Heart right ventricle (tissue), 16 donors: Measurements from ENCODE around the gene TESK1. TPM values are rescaled to one million over a fixed set of nuclear protein-coding genes. Genes with fewer than 3 reads are reported as not detected.
"Not testable (repeated sequence)": the region's sequence is repeated elsewhere in the genome, so short reads cannot be mapped to it uniquely, and the experiment has no call there.

ENCODE experiments used
- ATAC-seq, 8 donors: fragments of 200-7000 bp; cut with Tn5 transposase; one replicate each; pipeline ENCODE4 v1.9.1; 2020; ENCODE audit warnings: mild to moderate bottlenecking in 8 of 8, moderate library complexity in 8 of 8, moderate number of reproducible peaks in 1 of 8
- DNase-seq, 2 donors: peaks; one replicate each; pipeline ENCODE4 v3.0.0-alpha.2; 2020
- H3K27ac ChIP-seq, 10 donors: fragments of 200-600 bp; sonication (generic) in 2 of 10; one replicate each; pipeline versions ENCODE4 v1.5.0 to v1.8.0; 2020 to 2022; ENCODE audit warnings: mild to moderate bottlenecking in 3 of 10
- H3K27me3 ChIP-seq, 7 donors: fragments of 200-600 bp; one replicate each; pipeline ENCODE4 v1.8.0; 2021 to 2022; ENCODE audit warnings: mild to moderate bottlenecking in 2 of 7
- H3K36me3 ChIP-seq, 9 donors: fragments of 200-600 bp; sonication (generic) in 1 of 9; one replicate each; pipeline versions ENCODE4 v1.5.0 to v1.8.0; 2020 to 2022; ENCODE audit warnings: mild to moderate bottlenecking in 2 of 9
- H3K4me1 ChIP-seq, 9 donors: fragments of 200-600 bp; sonication (generic) in 1 of 9; one replicate each; pipeline versions ENCODE4 v1.5.0 to v1.8.0; 2020 to 2022; ENCODE audit warnings: mild to moderate bottlenecking in 4 of 9
- H3K4me3 ChIP-seq, 10 donors: fragments of 200-600 bp; sonication (generic) in 2 of 10; one replicate each; pipeline versions ENCODE4 v1.5.0 to v1.8.0; 2020 to 2022; ENCODE audit warnings: mild to moderate bottlenecking in 7 of 10, moderate library complexity in 2 of 10
- H3K9me3 ChIP-seq, 11 donors: fragments of 200-600 bp in 10 of 11; sonication (generic) in 2 of 11; one replicate each; pipeline versions ENCODE4 v1.5.0 to v1.8.0; 2013 to 2022; ENCODE audit warnings: mild to moderate bottlenecking in 2 of 11, control low read depth in 1 of 11, moderate library complexity in 1 of 11
- CTCF ChIP-seq, 9 donors: fragments of 200-600 bp; sonication (generic) in 2 of 9; IDR thresholded peaks; one replicate each; pipeline versions ENCODE4 v1.5.0 to v1.8.0; 2021 to 2022; ENCODE audit warnings: antibody characterized with exemption in 9 of 9, mild to moderate bottlenecking in 5 of 9, moderate library complexity in 1 of 9
- WGBS, 2 donors: extraction: QIAGEN DNeasy Blood & Tissue Kit; methylation state at CpG; one replicate each; pipeline ENCODE4 v1.1.7; 2013; ENCODE audit warnings: inconsistent platforms in 1 of 2; 5-methylcytosine and 5-hydroxymethylcytosine counted together
- intact Hi-C, 10 donors: fragments of 100-400 bp; cut with DNase I; formaldehyde crosslinking; loops; one replicate each; pipeline versions ENCODE4 v1.11.1 to v1.14.2; 2022
- polyA plus RNA-seq, 2 donors: library from polyadenylated mRNA; stranded (reverse); fragments of 200-250 nt; gene quantifications; one replicate each; pipeline ENCODE4 v1.2.3, GENCODE V29; 2013
- total RNA-seq, 10 donors: library from RNA; stranded (reverse); fragmentation: NEBNext Ultra II Directional in 3 of 10; extraction: Animal tissue kit (Norgen Biotek cat#: 25700) in 3 of 10; gene quantifications; one replicate each; pipeline versions ENCODE4 v1.2.1 to v1.2.4, GENCODE V29; 2021 to 2023
- donor health status: Arrhythmogenic right ventricular cardiomyopathy.
- donor health status: ischemic (EF 13 %, LVEDD 7.1; RV severe dilation, severe dysfunction).
- donor health status: healthy with polysubstance abuse.
- donor health status: DM: no; HTN: yes; CAD: no.
- donor health status: DM: no; HTN: no; CAD: no.
- donor health status: ischemic (EF 25% LVEDD 6.9; RV normal size, moderate dysfunction).
- donor health status: ischemic (EF 25% LVEDD 5.7; RV mildly dilated, moderate dysfunction).
- donor health status: healthy.
- donor health status: DM: yes; HTN: yes; CAD: no.
- donor health status: Ischemic cardiomyopathy.
- donor health status: ischemic (EF 35%, LVEDD 5.7; RV mildly dilated, moderate dysfunction).
- donor health status: nonischemic (EF 11% LVEDD 7.7; RV severe dilation, severe dysfunction).
- donor health status: DM: yes; HTN: yes; CAD: no.
- donor health status: PGD.
- donor health status: ischemic (EF 29% LVEDD 5.4; RV normal size, mild dysfunction).
- donor health status: nonischemic (EF 23%, LVEDD 6.1; RV moderate dilation, normal function).

The TESK1 gene
- total and polyA plus RNA-seq, 12 donors: 18.0 to 38.8 (median 24.3) TPM

GRCh38 chr9:35639225-35639624, 34.2 kb downstream of the TESK1 start:
- H3K36me3 ChIP-seq, DNase-seq, intact Hi-C loops, H3K4me3 ChIP-seq, H3K27me3 ChIP-seq, H3K9me3 ChIP-seq, ATAC-seq: not testable (repeated sequence)
- H3K4me1 ChIP-seq: peaks cover 0 to 75% (median 0%) of the 10 kb centered on the region in 9 donors
- peak overlapping the region in 2 of 10 donors; percentile 6 to 72 for H3K27ac ChIP-seq
- WGBS, 2 donors: 51 to 67% methylated on average over 1 of the region's 1 CpG

- Histone ChIP-seq H3K4me1 (peaks cover 0 to 74% (median 0%) of the 10 kb centered on the region in 9 donors), H3K27ac (peak overlapping the region in 1 of 10 donors; percentile 72), H3K27me3 (no peaks in the 10 kb centered on the region), H3K4me3 (no peak overlapping the region), H3K36me3 (no peaks in the 10 kb centered on the region), H3K9me3 (no peaks in the 10 kb centered on the region)
- DNase-seq: no peak
- WGBS, 2 donors: 80 to 93% methylated on average over 1 of the region's 1 CpG
- intact Hi-C loops: loop anchor here in 2 of 10 donors (10.0 kb wide), 2 partner anchors 115 to 245 kb away; partner anchors contain the start of gene MSMP (in 1 of the 2)
- ATAC-seq: no peak
- no peak for TF ChIP-seq CTCF (IDR thresholded peaks at IDR 0.05)
Measured at GRCh38 chr9:35639631-35640030, 34.6 kb downstream of the TESK1 start.

- not testable (repeated sequence) for H3K36me3 ChIP-seq, H3K9me3 ChIP-seq, DNase-seq, ATAC-seq, H3K27ac ChIP-seq, H3K27me3 ChIP-seq, H3K4me3 ChIP-seq
- WGBS, 2 donors: 97 to 98% methylated on average over 14 to 15 of the region's 15 CpGs
- H3K4me1 ChIP-seq: peaks cover 0 to 74% (median 0%) of the 10 kb centered on the region in 9 donors
- intact Hi-C loops: loop anchor here in 2 of 10 donors (10.0 kb wide), 2 partner anchors 114 to 244 kb away; partner anchors contain the start of gene MSMP (in 1 of the 2)
Measured at GRCh38 chr9:35640431-35640830, 35.4 kb downstream of the TESK1 start.

DNA sequence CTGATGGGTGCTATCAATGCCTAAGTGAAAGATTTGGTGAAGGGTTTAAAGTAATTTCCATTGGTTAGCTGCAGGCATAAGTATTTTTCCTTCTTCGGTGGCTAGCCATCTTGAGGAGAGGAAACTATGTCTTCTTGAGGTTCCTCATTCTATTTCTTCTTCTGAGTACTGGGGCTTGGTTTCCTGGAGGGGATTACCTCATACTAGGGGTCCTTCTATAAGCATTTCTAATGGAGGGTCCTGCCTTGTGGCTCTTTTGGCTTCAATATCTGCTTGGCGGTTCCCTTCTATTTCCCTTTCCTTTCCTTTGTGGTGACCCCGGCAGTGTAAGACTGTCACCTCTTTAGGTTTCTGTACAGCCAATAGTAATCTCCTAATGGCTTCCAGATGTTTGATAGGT, 36.4 kb downstream of the TESK1 start:
- Histone ChIP-seq H3K27ac (peak overlapping the region in 1 of 10 donors; percentile 62), H3K4me1 (peaks cover 0 to 74% (median 3%) of the 10 kb centered on the region in 9 donors)
- DNase-seq, ATAC-seq, H3K36me3 ChIP-seq, H3K27me3 ChIP-seq, H3K9me3 ChIP-seq, H3K4me3 ChIP-seq: not testable (repeated sequence)
- intact Hi-C loops: loop anchor here in 2 of 10 donors (10.0 kb wide), 2 partner anchors 113 to 243 kb away; partner anchors contain the start of gene MSMP (in 1 of the 2)
- 84 to 88% methylated on average over 3 of the region's 3 CpGs for WGBS, 2 donors

DNA sequence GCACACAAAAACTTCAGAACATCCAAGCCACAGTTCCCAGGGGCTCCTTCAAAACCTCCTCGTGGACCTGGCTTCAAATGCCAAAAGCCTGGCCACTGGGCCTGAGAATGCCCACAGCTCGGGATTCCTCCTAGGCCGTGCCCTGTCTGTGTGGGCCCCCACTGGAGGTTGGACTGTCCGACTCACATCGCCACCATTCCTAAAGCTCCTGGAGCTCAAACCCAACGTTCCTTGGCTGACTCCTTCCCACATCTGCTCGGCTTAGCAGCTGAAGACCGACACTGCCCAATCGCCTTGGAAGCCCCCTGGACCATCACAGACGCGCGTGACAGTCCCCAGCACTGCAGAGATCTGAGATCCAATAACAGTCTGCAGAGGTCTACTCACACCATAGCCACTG, 38.0 kb downstream of the TESK1 start:
- intact Hi-C loops: loop anchor here in 2 of 10 donors (10.0 kb wide), 2 partner anchors 112 to 242 kb away; partner anchors contain the start of gene MSMP (in 1 of the 2)
- peaks cover 0 to 74% (median 7%) of the 10 kb centered on the region in 9 donors for H3K4me1 ChIP-seq

DNA sequence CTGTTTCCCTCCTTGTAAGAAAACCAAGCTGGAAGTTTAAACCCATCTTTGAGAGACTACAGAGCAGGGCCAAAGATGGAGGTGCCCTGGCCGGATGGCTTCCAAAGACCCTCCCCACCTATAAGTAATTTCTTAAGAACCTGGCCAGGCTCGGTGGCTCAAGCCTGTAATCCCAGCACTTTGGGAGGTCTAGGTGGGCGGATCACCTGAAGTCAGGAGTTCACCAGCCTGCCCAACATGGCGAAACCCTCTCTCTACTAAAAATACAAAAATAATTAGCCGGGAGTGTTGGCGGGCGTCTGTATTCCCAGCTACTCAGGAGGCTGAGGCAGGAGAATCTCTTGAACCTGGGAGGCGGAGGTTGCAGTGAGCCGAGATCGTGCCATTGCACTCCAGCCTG, 40.7 kb downstream of the TESK1 start:
- H3K36me3 ChIP-seq, ATAC-seq, DNase-seq, H3K9me3 ChIP-seq, H3K27me3 ChIP-seq: not testable (repeated sequence)
- peak overlapping the region in 9 of 10 donors; percentile 43 to 75 (median 67) for H3K4me3 ChIP-seq
- intact Hi-C loops: loop anchor here in 6 of 10 donors (2.0 to 10.0 kb wide), 6 partner anchors 38 to 239 kb away; partner anchors contain the start of genes TESK1 (in 4 of the 6) and MSMP (in 1 of the 6)
- 57% methylated on average over 10 of the region's 10 CpGs for whole genome bisulfite sequencing, 2 donors
- H3K4me1 ChIP-seq: peaks cover 0 to 80% (median 12%) of the 10 kb centered on the region in 9 donors
- H3K27ac ChIP-seq: peak overlapping the region in 7 of 10 donors; percentile 80 to 95 (median 86)

More for the DNA sequence above, 38.0 kb downstream of the TESK1 start:
- ATAC-seq (no peak), DNase-seq (no peak)
- no peak for TF ChIP-seq CTCF (IDR thresholded peaks at IDR 0.05)
- Histone ChIP-seq H3K27me3 (no peaks in the 10 kb centered on the region), H3K4me3 (no peak overlapping the region), H3K27ac (no peak overlapping the region), H3K9me3 (no peaks in the 10 kb centered on the region), H3K36me3 (no peaks in the 10 kb centered on the region)
- 95 to 96% methylated on average over 12 of the region's 12 CpGs for WGBS, 2 donors
